OCI-LY7 (cell line): ENCODE measurements around the gene KLK6. TPM values are rescaled to one million over a fixed set of nuclear protein-coding genes. Genes with fewer than 3 reads are reported as not detected.

ENCODE experiments used
- BruUV-seq: library from RNA; stranded (reverse); fragments of 400-500 nt; replicated peaks from 2 replicates; lab custom pipeline; 2021; lab: Mats Ljungman, UMichigan
- CTCF ChIA-PET: fragments of 300-600 bp; sonication (Branson Sonifier 250); formaldehyde crosslinking; loops from one replicate; lab custom pipeline; 2022; ENCODE audit warnings: antibody characterized with exemption; ENCODE audit not compliant: unreplicated experiment; lab: Charles Lee
- POLR2A ChIA-PET: fragments of 300-600 bp; sonication (Branson Sonifier 250); formaldehyde crosslinking; loops from one replicate; lab custom pipeline; 2022; ENCODE audit warnings: antibody characterized with exemption; lab: Charles Lee
- DNase-seq: peaks from one replicate; pipeline ENCODE4 v3.0.0-alpha.2; 2015; ENCODE audit warnings: low spot score
- H2AFZ ChIP-seq: fragments of 200-600 bp; sonication (generic), shearing (Covaris generic); 2 replicates; pipeline ENCODE4 v1.6.1; 2014; ENCODE audit warnings: mild to moderate bottlenecking, antibody characterized with exemption, low read length, moderate library complexity
- H3K27ac ChIP-seq: fragments of 200-600 bp; sonication (generic); 2 replicates; pipeline ENCODE4 v1.5.1; 2014; ENCODE audit warnings: mixed run types, low read depth, mild to moderate bottlenecking, moderate library complexity, low read length, inconsistent platforms; ENCODE audit not compliant: poor library complexity, severe bottlenecking
- H3K36me3 ChIP-seq: fragments of 200-600 bp; sonication (generic); 2 replicates; pipeline ENCODE4 v1.6.1; 2014; ENCODE audit warnings: mild to moderate bottlenecking, antibody characterized with exemption, low read length, moderate library complexity, mixed read lengths; ENCODE audit not compliant: insufficient read depth
- H3K4me1 ChIP-seq: fragments of 200-600 bp; sonication (generic); 2 replicates; pipeline ENCODE4 v1.5.1; 2014; ENCODE audit warnings: mild to moderate bottlenecking, low read length; ENCODE audit not compliant: insufficient read depth, poor library complexity, severe bottlenecking
- H3K4me2 ChIP-seq: fragments of 200-600 bp; sonication (generic); 2 replicates; pipeline ENCODE4 v1.6.1; 2014; ENCODE audit warnings: mild to moderate bottlenecking, low read length
- H3K4me3 ChIP-seq: fragments of 200-600 bp; sonication (generic); 2 replicates; pipeline ENCODE4 v1.5.1; 2014; ENCODE audit warnings: mild to moderate bottlenecking, low read depth, low read length; ENCODE audit not compliant: poor library complexity, severe bottlenecking
- H3K79me2 ChIP-seq: fragments of 200-600 bp; sonication (generic); 2 replicates; pipeline ENCODE4 v1.6.1; 2016; ENCODE audit warnings: low read depth, mild to moderate bottlenecking, low read length, moderate library complexity, mixed read lengths; ENCODE audit not compliant: insufficient read depth
- H3K9me2 ChIP-seq: fragments of 200-600 bp; sonication (generic); 2 replicates; pipeline ENCODE4 v1.6.1; 2016; ENCODE audit warnings: mild to moderate bottlenecking, low read length, mixed read lengths; ENCODE audit not compliant: insufficient read depth
- H3K9me3 ChIP-seq: fragments of 200-600 bp; sonication (generic); 2 replicates; pipeline ENCODE4 v1.6.1; 2014; ENCODE audit warnings: mild to moderate bottlenecking, mixed run types, low read length, mixed read lengths
- H4K20me1 ChIP-seq: fragments of 200-600 bp; sonication (generic); 2 replicates; pipeline ENCODE4 v1.6.1; 2014; ENCODE audit warnings: mild to moderate bottlenecking, antibody characterized with exemption, low read length, moderate library complexity, mixed read lengths; ENCODE audit not compliant: insufficient read depth
- CTCF ChIP-seq: fragments of 200-600 bp; sonication (generic); conservative IDR thresholded peaks from 2 replicates; pipeline ENCODE4 v1.5.1; 2014; ENCODE audit warnings: mild to moderate bottlenecking, antibody characterized with exemption, low read length, moderate library complexity, mixed read lengths
- EZH2phosphoT487 ChIP-seq: fragments of 200-600 bp; sonication (generic); IDR thresholded peaks from 2 replicates; pipeline ENCODE4 v1.6.1; 2018; ENCODE audit warnings: low read depth, borderline replicate concordance, mild to moderate bottlenecking, mixed run types, antibody characterized with exemption, low read length, moderate library complexity, mixed read lengths
- intact Hi-C: fragments of 100-400 bp; cut with micrococcal nuclease; formaldehyde crosslinking; loops from one replicate; pipeline ENCODE4 v1.10.0; 2022; ENCODE audit not compliant: unreplicated experiment
- total RNA-seq, 2 experiments: library from RNA; depleted of rRNA in 1 of 2; stranded (reverse); fragments of >200 nt in 1 of 2; shearing (Covaris generic) in 1 of 2; gene quantifications; 2 replicates each; pipeline ENCODE4 v1.2.3, GENCODE V29; 2014 to 2022

Gene KLK6
- total RNA-seq, 2 experiments from 2014 or later = not detected

- CTCF ChIA-PET = no interaction called here
- Histone ChIP-seq H3K9me2 (no peaks in the 10 kb centered on the region), H3K27ac (no peak overlapping the region), H2AFZ (no peak overlapping the region), H3K36me3 (no peaks in the 10 kb centered on the region), H3K4me2 (no peak overlapping the region), H4K20me1 (no peaks in the 10 kb centered on the region), H3K9me3 (no peaks in the 10 kb centered on the region), H3K4me3 (no peak overlapping the region), H3K4me1 (no peaks in the 10 kb centered on the region), H3K79me2 (no peaks in the 10 kb centered on the region)
- POLR2A ChIA-PET = no interaction called here
- no peak for DNase-seq
- no TSS peak for BruUV-seq
- TF ChIP-seq CTCF = no peak
- no peak for TF ChIP-seq EZH2phosphoT487
- intact Hi-C loops = no loop called here
Observed at GRCh38 chr19:50980208-50980607, 10.8 kb upstream of the KLK6 start.

GRCh38 chr19:50979758-50980157 is 10.4 kb upstream of the KLK6 start:
- no peak overlapping the region for H3K4me2 ChIP-seq
- intact Hi-C loops = no loop called here
- POLR2A ChIA-PET = no interaction called here
- H4K20me1 ChIP-seq = no peaks in the 10 kb centered on the region
- no peak for TF ChIP-seq EZH2phosphoT487
- TF ChIP-seq CTCF = no peak
- H3K27ac ChIP-seq = no peak overlapping the region
- no peaks in the 10 kb centered on the region for H3K36me3 ChIP-seq
- CTCF ChIA-PET = no interaction called here
- H2AFZ ChIP-seq = no peak overlapping the region
- H3K9me2 ChIP-seq = no peaks in the 10 kb centered on the region
- BruUV-seq = no TSS peak
- H3K79me2 ChIP-seq = no peaks in the 10 kb centered on the region
- no peak overlapping the region for H3K4me3 ChIP-seq
- no peak for DNase-seq
- H3K4me1 ChIP-seq = no peaks in the 10 kb centered on the region
- no peaks in the 10 kb centered on the region for H3K9me3 ChIP-seq

- Histone ChIP-seq H3K9me3 (no peaks in the 10 kb centered on the region), H3K79me2 (no peaks in the 10 kb centered on the region), H4K20me1 (no peaks in the 10 kb centered on the region), H3K9me2 (no peaks in the 10 kb centered on the region), H3K4me2 (no peak overlapping the region), H3K4me3 (no peak overlapping the region), H3K36me3 (no peaks in the 10 kb centered on the region), H3K4me1 (no peaks in the 10 kb centered on the region), H3K27ac (no peak overlapping the region), H2AFZ (no peak overlapping the region)
- TF ChIP-seq CTCF (no peak), EZH2phosphoT487 (no peak)
- POLR2A ChIA-PET = no interaction called here
- BruUV-seq = no TSS peak
- DNase-seq = no peak
- intact Hi-C loops = no loop called here
- CTCF ChIA-PET = no interaction called here
Observed at GRCh38 chr19:50978772-50979390, 9.5 kb upstream of the KLK6 start.
